Omental fat pad (tissue), 4 donors: Measurements from ENCODE around the gene XPO6. TPM values are rescaled to one million over a fixed set of nuclear protein-coding genes. Genes with fewer than 3 reads are reported as not detected.

Experiments
- ATAC-seq: fragments of 150-250 bp; one replicate; pipeline ENCODE4 v1.9.1; 2016; ENCODE audit warnings: mild to moderate bottlenecking, moderate library complexity; ENCODE audit not compliant: low FRiP score
- DNase-seq: peaks from one replicate; pipeline ENCODE4 v3.0.0-alpha.2; 2019; ENCODE audit warnings: low spot score
- total RNA-seq, 4 donors: library from RNA; depleted of rRNA; stranded (reverse); fragments of >200 nt; gene quantifications; one replicate each; pipeline ENCODE4 v1.1.0, GENCODE V29; 2016
- TF ChIP-seq, protein P1 (sequence below), 3 donors: fragments of 450-650 bp; IDR thresholded peaks; one replicate each; pipeline ENCODE4 v1.5.1; 2016 to 2017; ENCODE audit warnings: antibody characterized with exemption in 3 of 3, mild to moderate bottlenecking in 3 of 3, moderate library complexity in 2 of 3

XPO6 gene
- total RNA-seq, 4 donors from 2014 or later = 59.5 to 162 (median 118) TPM

DNA sequence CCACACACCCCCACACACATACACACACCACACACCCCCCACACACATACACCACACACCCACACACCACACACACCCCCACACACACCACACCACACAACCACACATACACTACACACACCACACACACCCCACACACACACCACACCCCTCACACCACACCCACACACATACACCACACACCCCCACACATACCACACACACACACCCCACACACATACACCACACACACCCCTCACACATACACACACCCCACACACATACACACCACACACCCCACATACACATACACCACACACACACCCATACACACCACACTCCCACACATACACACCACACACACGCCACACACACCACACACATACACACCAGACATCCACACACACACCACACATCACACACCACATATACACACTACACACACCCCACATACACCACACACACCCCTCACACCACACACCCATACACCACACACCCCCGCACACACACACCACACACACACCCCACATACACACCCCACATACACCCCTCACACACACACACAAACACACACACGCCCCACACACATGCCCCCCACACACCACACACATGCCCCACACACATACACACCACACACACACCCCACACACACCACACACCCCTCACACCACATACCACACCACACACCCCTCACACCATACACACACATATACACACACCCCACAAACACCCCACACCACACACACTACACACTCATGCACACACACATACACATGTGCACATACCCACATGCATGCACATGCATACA is 122.4 kb downstream of the XPO6 start:
- DNase-seq = no peak
- no peak for ATAC-seq
- TF ChIP-seq, protein P1, sequence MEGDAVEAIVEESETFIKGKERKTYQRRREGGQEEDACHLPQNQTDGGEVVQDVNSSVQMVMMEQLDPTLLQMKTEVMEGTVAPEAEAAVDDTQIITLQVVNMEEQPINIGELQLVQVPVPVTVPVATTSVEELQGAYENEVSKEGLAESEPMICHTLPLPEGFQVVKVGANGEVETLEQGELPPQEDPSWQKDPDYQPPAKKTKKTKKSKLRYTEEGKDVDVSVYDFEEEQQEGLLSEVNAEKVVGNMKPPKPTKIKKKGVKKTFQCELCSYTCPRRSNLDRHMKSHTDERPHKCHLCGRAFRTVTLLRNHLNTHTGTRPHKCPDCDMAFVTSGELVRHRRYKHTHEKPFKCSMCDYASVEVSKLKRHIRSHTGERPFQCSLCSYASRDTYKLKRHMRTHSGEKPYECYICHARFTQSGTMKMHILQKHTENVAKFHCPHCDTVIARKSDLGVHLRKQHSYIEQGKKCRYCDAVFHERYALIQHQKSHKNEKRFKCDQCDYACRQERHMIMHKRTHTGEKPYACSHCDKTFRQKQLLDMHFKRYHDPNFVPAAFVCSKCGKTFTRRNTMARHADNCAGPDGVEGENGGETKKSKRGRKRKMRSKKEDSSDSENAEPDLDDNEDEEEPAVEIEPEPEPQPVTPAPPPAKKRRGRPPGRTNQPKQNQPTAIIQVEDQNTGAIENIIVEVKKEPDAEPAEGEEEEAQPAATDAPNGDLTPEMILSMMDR (IDR thresholded peaks at IDR 0.05) = no peak

DNA sequence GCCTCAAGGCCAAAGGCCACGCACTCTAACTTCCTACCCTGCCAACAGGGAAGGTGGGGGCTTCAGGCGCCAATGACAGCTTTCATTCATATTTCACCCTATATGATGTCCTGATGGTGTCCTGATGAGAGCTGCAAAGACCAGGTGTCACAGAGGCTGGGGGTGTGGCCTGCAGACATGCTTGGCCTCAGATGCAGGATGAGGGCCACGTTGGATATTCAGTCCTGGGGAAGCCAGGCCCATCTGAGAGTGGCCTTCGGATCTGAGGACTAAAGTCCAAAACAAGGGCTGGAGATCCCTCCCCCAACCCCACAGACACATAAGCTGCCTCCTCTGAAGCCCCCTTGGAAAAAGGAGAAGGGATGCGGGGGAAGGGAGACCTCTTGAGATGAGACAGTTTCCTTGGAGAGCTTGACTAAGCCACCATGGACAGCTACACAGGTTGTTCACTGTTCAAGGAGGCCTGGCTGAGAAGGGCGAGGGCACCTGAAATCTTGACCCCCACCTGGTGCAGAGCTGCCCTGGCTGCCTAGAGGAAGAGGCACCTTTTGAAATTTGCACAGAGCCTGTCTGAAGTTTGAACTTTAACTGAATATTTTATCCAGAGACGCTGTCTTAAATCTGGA is 124.0 kb downstream of the XPO6 start:
- DNase-seq = no peak
- TF ChIP-seq, protein P1 (IDR thresholded peaks at IDR 0.05) = no peak
- ATAC-seq = no peak

DNA sequence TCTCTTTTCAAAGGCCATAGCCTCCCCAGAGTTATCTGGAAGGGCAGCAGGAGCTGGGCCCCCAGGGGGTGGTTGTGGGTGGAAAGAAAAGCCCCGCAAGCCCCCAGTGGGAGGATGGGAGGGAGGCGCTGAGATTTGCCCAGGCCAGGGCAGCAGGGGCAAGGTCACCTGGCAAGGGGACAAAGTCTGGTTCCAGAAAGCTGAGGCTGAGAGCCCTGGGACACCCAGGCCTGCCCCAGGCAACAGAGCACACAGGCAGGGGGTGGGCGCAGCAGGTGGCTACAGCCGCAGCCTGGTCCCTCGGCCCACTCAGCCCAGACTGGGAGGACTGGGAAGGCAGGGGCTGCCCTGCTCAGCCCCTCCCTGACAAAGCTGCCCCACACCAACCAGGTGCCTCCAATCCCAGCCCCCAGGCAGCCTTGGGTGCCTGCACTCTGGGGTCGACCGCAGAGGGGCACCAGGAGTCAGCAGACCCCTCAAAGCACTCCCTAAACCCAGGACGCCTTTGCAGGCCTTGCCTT is 124.6 kb downstream of the XPO6 start:
- TF ChIP-seq, protein P1 (IDR thresholded peaks at IDR 0.05) = no peak
- DNase-seq = no peak
- ATAC-seq = no peak

DNA sequence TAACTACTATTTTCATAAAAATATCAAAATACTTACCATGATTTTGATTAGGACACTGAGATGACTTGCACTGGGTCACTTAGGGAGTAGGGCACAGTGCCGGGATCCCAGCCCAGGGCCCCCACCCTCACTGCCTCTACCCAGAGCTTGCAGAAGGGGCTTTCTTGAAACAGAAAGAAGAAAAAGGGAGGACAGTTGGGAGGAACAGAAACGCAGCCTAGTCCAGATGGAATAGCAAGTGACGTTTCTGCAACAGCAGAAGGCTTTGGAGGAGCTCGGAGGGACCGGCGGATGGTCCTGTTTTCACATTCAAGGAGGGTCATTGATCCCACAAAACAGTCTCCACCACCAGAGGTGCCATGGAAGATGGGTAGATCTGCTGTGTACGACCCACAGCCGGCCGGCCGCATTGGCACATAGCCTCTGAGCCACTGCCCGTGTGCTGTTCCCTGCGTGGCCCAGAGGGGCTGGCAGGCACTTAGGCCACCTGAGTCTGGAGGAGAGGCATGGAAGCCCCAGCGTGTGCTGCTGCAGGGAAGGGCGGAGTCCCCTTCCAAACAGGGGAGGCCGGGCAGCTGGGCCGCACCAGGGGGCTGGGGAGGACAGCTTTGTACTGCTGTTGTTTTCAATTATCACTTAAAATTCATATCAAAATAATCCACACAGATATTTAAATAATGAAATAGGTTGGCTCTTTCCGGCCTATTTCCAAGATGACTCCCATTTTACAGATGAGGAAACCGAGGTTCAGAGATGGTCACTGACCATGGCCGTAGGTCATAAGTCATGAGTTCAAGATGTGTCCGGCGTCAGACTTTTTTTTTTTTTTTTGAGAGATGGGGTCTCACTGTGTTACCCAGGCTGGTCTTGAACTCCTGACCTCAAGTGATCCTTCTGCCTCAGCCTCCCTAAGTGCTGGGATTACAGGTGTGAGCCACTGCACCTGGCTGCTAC is 125.3 kb downstream of the XPO6 start:
- DNase-seq (no peak), ATAC-seq (no peak)
- TF ChIP-seq, protein P1 (IDR thresholded peaks at IDR 0.05) = no peak

DNA sequence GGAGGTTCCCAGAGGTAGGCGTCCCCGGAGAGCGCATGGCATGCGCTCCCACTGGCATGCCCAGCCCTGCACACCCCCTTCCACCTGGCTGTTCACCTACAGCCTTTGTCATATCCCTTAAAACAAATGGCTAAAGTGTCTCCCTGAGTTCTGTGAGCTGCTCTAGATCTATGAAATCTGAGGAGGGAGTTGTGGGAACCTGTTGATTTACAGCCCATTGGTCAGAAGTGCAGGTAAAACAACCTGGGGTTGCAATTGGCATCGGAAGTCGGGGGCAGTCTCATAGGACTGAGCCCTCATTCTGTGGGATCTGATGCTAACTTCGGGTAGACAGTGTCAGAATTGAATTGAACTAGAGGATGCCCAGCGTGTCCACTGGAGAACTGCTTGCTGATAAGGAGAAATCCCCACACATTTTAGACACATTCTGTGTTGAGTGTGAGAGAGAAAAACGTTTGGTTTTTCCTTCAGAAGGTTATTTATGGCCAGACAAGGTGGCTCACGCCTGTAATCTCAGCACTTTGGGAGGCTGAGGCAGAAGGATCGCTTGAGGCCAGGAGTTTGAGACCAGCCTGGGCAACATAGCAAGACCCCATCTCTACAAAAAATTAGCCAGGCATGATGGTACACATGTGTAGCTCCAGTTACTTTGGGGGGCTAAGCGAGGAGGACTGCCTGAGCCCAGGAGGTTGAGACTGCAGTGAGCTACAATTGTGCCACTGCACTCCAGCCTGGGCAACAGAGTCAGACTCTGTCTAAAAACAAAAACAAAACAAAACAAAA is 126.2 kb downstream of the XPO6 start:
- ATAC-seq (no peak), DNase-seq (no peak)
- TF ChIP-seq, protein P1 (IDR thresholded peaks at IDR 0.05) = no peak

DNA sequence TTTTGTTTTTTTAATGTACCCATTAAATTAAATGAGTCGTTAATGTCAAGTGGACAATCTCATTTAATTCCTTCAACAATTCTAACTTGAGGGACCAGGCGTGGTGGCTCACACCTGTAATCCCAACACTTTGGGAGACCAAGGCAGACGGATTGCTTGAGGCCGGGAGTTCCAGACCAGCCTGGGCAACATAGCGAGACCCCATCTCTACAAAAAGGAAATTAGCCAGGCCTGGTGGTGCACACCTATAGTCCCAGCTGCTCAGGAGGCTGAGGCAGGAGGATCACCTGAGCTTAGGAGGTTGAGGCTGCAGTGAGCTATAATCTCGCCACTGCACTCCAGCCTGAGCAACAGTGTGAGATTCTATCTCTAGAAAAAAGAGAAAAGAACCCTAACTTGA is 127.6 kb downstream of the XPO6 start:
- TF ChIP-seq, protein P1 (IDR thresholded peaks at IDR 0.05) = no peak
- DNase-seq = no peak
- ATAC-seq = no peak
